ENCODE measurements around the gene PCDH12. TPM values are rescaled to one million over a fixed set of nuclear protein-coding genes. Genes with fewer than 3 reads are reported as not detected.

PCDH12 gene
- total and polyA plus RNA-seq, 2 donors (not counting 1 experiment from before 2014, with no cell fraction given) = 0.01 TPM; not detected in 1

GRCh38 chr5:141920771-141921170, 37.2 kb downstream of the PCDH12 start:
- Histone ChIP-seq H3K36me3 (replicated peaks in 1 of 2; ENCODE audit: control extremely low read depth in 1 of 2, control insufficient read depth in 1 of 2, extremely low read depth in 1 of 2, insufficient read depth in 2 of 2, low read length in 1 of 2) (peaks cover 0 to 8% of the 10 kb centered on the region in 2 experiments), H3K4me3 (ENCODE audit: control extremely low read depth in 1 of 5, extremely low read depth in 1 of 5, insufficient read depth in 1 of 5, low read depth in 2 of 5, low read length in 4 of 5) (no peak overlapping the region), H3K4me2 (replicated peaks; ENCODE audit: low read depth, low read length, poor library complexity, severe bottlenecking) (no peak overlapping the region), H3K4me1 (ENCODE audit: control insufficient read depth in 2 of 2, insufficient read depth in 2 of 2, low read length in 2 of 2) (peaks cover 22 to 33% of the 10 kb centered on the region in 2 donors), H3K9me3 (ENCODE audit: control extremely low read depth in 1 of 3, control insufficient read depth in 2 of 3, insufficient read depth in 1 of 3, low read length in 2 of 3) (no peaks in the 10 kb centered on the region), H4K20me1 (ENCODE audit: control insufficient read depth, insufficient read depth, low read length, poor library complexity, severe bottlenecking) (peaks cover 5% of the 10 kb centered on the region), H3K27ac (ENCODE audit: low read length in 2 of 2) (no peak overlapping the region), H3K79me2 (ENCODE audit: control insufficient read depth, insufficient read depth, low read length) (peaks cover 13% of the 10 kb centered on the region), H3K9ac (ENCODE audit: low read length) (no peak overlapping the region), H2AFZ (ENCODE audit: insufficient read depth, low read depth, low read length, poor library complexity, severe bottlenecking) (no peak overlapping the region), H3K27me3 (replicated peaks in 1 of 4; ENCODE audit: control extremely low read depth in 1 of 4, control insufficient read depth in 3 of 4, insufficient read depth in 4 of 4, low read length in 3 of 4) (no peaks in the 10 kb centered on the region)
- Mint-ChIP-seq H3K9me3 (ENCODE audit: insufficient read depth) (no peaks in the 10 kb centered on the region), H3K4me3 (peak overlapping the region; percentile 47), H3K27me3 (no peaks in the 10 kb centered on the region), H3K27ac (peak overlapping the region; percentile 34), H3K4me1 (peaks cover 32% of the 10 kb centered on the region)
- no peak for DNase-seq
- intact Hi-C loops (cut with micrococcal nuclease) = loop anchor here (5.0 kb wide), 2 partner anchors 43 to 598 kb away; partner anchors contain the start of genes PCDH1 and TAF7
- WGBS (ENCODE audit: insufficient coverage) = no CpG with 5 or more reads among the region's 2 CpGs
- ChIA-PET POLR2A (interaction anchor here (0.6 kb wide), 1 partner anchor 25 kb away, joined by 3 read pairs; no protein-coding TSS in a partner anchor), CTCF (no interaction called here)
- no peak for ATAC-seq (ENCODE audit: low read depth)
- no peak for TF ChIP-seq CTCF (IDR thresholded peaks at IDR 0.05)
- TF ChIP-seq EZH2 (IDR thresholded peaks at IDR 0.05; ENCODE audit: borderline replicate concordance, insufficient read depth, low read depth, low read length, poor library complexity, severe bottlenecking) = no peak

- Histone ChIP-seq H3K36me3 (replicated peaks in 1 of 2; ENCODE audit: control extremely low read depth in 1 of 2, control insufficient read depth in 1 of 2, extremely low read depth in 1 of 2, insufficient read depth in 2 of 2, low read length in 1 of 2) (no peaks in the 10 kb centered on the region), H3K4me2 (replicated peaks; ENCODE audit: low read depth, low read length, poor library complexity, severe bottlenecking) (no peak overlapping the region), H4K20me1 (ENCODE audit: control insufficient read depth, insufficient read depth, low read length, poor library complexity, severe bottlenecking) (no peaks in the 10 kb centered on the region), H3K27ac (ENCODE audit: low read length in 2 of 2) (no peak overlapping the region), H3K9me3 (ENCODE audit: control extremely low read depth in 1 of 3, control insufficient read depth in 2 of 3, insufficient read depth in 1 of 3, low read length in 2 of 3) (no peaks in the 10 kb centered on the region), H3K9ac (ENCODE audit: low read length) (no peak overlapping the region), H2AFZ (ENCODE audit: insufficient read depth, low read depth, low read length, poor library complexity, severe bottlenecking) (no peak overlapping the region), H3K4me1 (ENCODE audit: control insufficient read depth in 2 of 2, insufficient read depth in 2 of 2, low read length in 2 of 2) (peaks cover 21 to 32% of the 10 kb centered on the region in 2 donors), H3K27me3 (replicated peaks in 1 of 4; ENCODE audit: control extremely low read depth in 1 of 4, control insufficient read depth in 3 of 4, insufficient read depth in 4 of 4, low read length in 3 of 4) (no peaks in the 10 kb centered on the region), H3K79me2 (ENCODE audit: control insufficient read depth, insufficient read depth, low read length) (peaks cover 5% of the 10 kb centered on the region), H3K4me3 (ENCODE audit: control extremely low read depth in 1 of 5, extremely low read depth in 1 of 5, insufficient read depth in 1 of 5, low read depth in 2 of 5, low read length in 4 of 5) (no peak overlapping the region)
- Mint-ChIP-seq H3K27me3 (no peaks in the 10 kb centered on the region), H3K4me1 (peaks cover 43% of the 10 kb centered on the region), H3K27ac (no peak overlapping the region), H3K4me3 (no peak overlapping the region), H3K9me3 (ENCODE audit: insufficient read depth) (no peaks in the 10 kb centered on the region)
- CTCF ChIA-PET = interaction anchor here (0.8 to 1.2 kb wide), 2 partner anchors 41 to 227 kb away, joined by 3 read pairs; no protein-coding TSS in a partner anchor
- DNase-seq (no peak), ATAC-seq (ENCODE audit: low read depth) (no peak)
- no peak for TF ChIP-seq EZH2 (IDR thresholded peaks at IDR 0.05; ENCODE audit: borderline replicate concordance, insufficient read depth, low read depth, low read length, poor library complexity, severe bottlenecking)
- TF ChIP-seq CTCF (IDR thresholded peaks at IDR 0.05) = no peak
- POLR2A ChIA-PET = no interaction called here
- intact Hi-C loops (cut with micrococcal nuclease) = loop anchor here (5.0 kb wide), 2 partner anchors 42 to 597 kb away; partner anchors contain the start of genes PCDH1 and TAF7
- 100% methylated on average over 8 of the region's 8 CpGs for WGBS (ENCODE audit: insufficient coverage)
Measured at GRCh38 chr5:141919218-141920119, 38.5 kb downstream of the PCDH12 start.
